AG10803 (cell line): Measurements from ENCODE around the gene PC.
"Not testable (repeated sequence)": the region's sequence is repeated elsewhere in the genome, so short reads cannot be mapped to it uniquely, and the experiment has no call there.

Experiments used
- DNase-seq: peaks from one replicate; pipeline ENCODE4 v3.0.0; 2010; ENCODE audit warnings: low read depth
- H3K4me3 ChIP-seq: 2 replicates; pipeline ENCODE4 v1.5.1; 2011; ENCODE audit warnings: mild to moderate bottlenecking, low read length, control low read depth
- CTCF ChIP-seq: conservative IDR thresholded peaks from 2 replicates; pipeline ENCODE4 v1.5.1; 2011; ENCODE audit warnings: mild to moderate bottlenecking, low read length, control low read depth, inconsistent platforms

The PC gene

DNA sequence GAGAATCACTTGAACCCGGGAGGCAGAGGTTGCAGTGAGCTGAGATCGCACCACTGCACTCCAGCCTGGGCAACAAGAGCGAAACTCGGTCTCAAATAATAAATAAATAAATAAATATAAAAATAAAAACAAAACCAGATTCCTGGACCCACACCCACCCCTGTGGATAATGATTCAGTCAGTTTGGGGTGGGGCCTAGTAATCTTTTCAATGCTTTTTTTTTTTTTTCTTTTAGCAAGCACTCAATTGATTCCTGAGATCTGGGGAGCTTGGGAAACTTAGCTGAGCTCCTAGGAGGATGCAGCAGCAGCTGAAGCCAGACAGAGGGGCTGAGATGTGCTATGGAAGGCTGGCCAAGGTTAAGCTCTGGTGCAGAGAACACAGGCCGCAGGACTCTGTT, 4.6 kb upstream of the PC start:
- no peak for TF ChIP-seq CTCF
- DNase-seq, result no peak
- no peak overlapping the region for H3K4me3 ChIP-seq

- TF ChIP-seq CTCF, result no peak
- H3K4me3 ChIP-seq, result no peak overlapping the region
- no peak for DNase-seq
These were observed 4.1 kb upstream of the PC start for GRCh38 chr11:66962247-66962646.

DNA sequence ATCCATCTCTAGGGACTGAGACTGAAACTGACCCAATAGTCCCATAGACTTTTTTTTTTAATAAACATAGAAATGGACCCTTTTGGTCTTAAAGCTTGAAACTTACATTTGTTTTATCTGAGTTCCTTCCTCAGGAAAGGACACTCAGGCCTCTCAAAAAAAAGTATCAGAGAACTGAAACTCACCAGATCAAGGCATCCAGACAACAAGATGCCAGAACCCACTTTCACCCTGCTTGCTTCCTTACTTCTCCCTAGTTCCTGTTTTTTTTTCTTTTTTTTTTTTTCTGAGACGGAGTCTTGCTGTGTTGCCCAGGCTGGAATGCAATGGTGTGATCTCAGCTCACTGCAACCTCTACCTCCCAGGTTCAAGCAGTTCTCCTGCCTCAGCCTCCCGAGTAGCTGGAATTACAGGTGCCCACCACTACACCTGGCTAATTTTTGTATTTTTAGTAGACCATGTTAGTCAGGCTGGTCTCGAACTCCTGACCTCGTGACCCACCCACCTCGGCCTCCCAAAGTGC, 3.6 kb upstream of the PC start:
- DNase-seq, H3K4me3 ChIP-seq: not testable (repeated sequence)

DNA sequence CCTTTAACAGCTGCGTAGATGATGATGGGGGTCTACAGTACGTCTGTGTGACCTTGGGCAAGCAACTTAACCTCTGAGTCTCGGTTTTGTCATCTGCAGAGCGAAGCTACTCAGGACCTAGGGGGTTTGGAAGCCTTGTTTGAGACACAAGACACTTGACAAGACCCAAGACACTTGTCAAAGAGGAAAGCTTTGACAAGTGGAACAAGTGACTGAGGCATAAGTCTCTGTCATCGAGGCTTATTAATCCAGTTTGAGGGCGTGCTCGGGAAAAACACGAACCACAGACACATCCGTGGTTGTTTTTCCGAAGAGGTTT, 732 bp upstream of the PC start:
- H3K4me3 ChIP-seq, result peak overlapping the region; percentile 56
- no peak for TF ChIP-seq CTCF
- DNase-seq, result no peak

DNA sequence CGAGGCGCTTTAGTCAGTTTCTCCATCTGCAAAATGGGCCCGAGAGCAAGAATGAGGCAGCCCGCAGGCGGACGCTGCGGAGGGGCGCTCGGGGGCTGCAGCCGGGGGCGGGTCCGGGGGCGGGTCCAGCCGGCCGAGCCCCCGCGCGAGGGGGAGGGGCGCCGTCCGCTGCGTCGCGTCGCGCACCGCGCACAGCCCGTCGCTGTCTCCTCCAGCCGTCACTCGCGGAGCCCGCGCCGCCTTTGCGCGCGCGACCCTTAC, 282 bp downstream of the PC start:
- no peak for DNase-seq
- peak overlapping the region; percentile 72 for H3K4me3 ChIP-seq
- no peak for TF ChIP-seq CTCF

DNA sequence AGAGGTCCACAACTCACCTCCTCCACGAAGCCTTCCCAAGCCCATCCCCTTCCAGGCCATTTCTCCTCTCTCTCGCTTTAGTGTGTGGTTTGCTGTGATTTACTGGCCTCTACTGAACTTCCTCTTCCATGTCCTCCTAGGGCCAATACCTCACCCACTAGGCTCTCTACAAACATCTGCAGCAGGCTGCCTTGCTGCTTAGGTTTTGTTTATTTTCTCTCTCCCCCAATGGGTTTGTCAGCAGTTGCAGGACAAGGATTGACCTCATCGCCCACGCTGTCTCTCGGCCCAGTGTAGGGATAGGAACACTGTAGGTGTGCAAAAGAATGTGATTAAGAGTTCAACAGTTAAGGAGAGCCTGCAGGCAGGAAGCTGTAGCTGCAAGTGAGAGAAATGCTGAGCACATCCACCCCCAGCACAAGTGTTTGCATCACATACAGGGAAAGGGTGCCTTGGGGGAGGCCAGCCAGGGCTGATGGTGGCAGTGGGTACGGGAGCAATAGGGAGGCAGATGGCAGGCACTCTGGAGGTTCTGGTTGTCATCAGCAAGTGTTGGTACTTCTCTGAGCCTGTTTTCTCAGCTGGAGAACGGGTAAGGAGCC, 1.4 kb downstream of the PC start:
- peak; percentile 61 for DNase-seq
- H3K4me3 ChIP-seq, result peak overlapping the region; percentile 72
- peak; percentile 42 for TF ChIP-seq CTCF

GRCh38 chr11:66953081-66953833, 4.9 kb downstream of the PC start:
- H3K4me3 ChIP-seq, result no peak overlapping the region
- no peak for TF ChIP-seq CTCF
- DNase-seq, result no peak
